CD14-positive monocyte (primary cell): ENCODE measurements around the gene ZDHHC7. TPM values are rescaled to one million over a fixed set of nuclear protein-coding genes. Genes with fewer than 3 reads are reported as not detected.

Experiments
- DNase-seq, 3 donors: peaks; one replicate each; pipeline ENCODE4 v3.0.0-alpha.2; 2011 to 2022
- H2AFZ ChIP-seq: 2 replicates; pipeline ENCODE4 v1.6.0; 2012; ENCODE audit warnings: mild to moderate bottlenecking, low read depth, low read length, inconsistent platforms; ENCODE audit not compliant: insufficient read depth, poor library complexity, severe bottlenecking
- H3K27ac ChIP-seq, 2 donors: 1 replicate in 1 of 2; 2 replicates in 1 of 2; pipeline ENCODE4 v1.5.1; 2012 to 2013; ENCODE audit warnings: low read length in 2 of 2, control low read depth in 1 of 2, inconsistent platforms in 1 of 2, low read depth in 1 of 2, mild to moderate bottlenecking in 1 of 2
- H3K27me3 ChIP-seq, 2 donors: one replicate each; pipeline versions ENCODE4 v1.6.0 to v1.6.1; 2011 to 2013; ENCODE audit warnings: low read length in 2 of 2; ENCODE audit not compliant: control insufficient read depth in 2 of 2, insufficient read depth in 2 of 2
- H3K36me3 ChIP-seq, 2 donors: replicated peaks in 1 of 2; 1 replicate in 1 of 2; 2 replicates in 1 of 2; pipeline versions ENCODE4 v1.5.1 to v1.6.1; 2012 to 2013; ENCODE audit warnings: low read length in 2 of 2, control low read depth in 1 of 2, inconsistent platforms in 1 of 2, mild to moderate bottlenecking in 1 of 2; ENCODE audit not compliant: insufficient read depth in 2 of 2, control insufficient read depth in 1 of 2
- H3K4me1 ChIP-seq, 2 donors: 1 replicate in 1 of 2; 2 replicates in 1 of 2; pipeline versions ENCODE4 v1.5.1 to v1.6.1; 2012 to 2013; ENCODE audit warnings: low read length in 2 of 2, control low read depth in 1 of 2, inconsistent platforms in 1 of 2, mild to moderate bottlenecking in 1 of 2, moderate library complexity in 1 of 2; ENCODE audit not compliant: insufficient read depth in 2 of 2, control insufficient read depth in 1 of 2
- H3K4me2 ChIP-seq: replicated peaks from 2 replicates; pipeline ENCODE3; 2012; ENCODE audit warnings: low read length, moderate library complexity, mild to moderate bottlenecking; ENCODE audit not compliant: poor library complexity, severe bottlenecking; ENCODE audit errors: extremely low read depth
- H3K4me3 ChIP-seq, 3 experiments: fragments of 200-600 bp in 1 of 3; sonication (generic) in 1 of 3; replicated peaks in 1 of 3; 1 replicate in 2 of 3; 2 replicates in 1 of 3; pipeline ENCODE4 v1.5.1; 2011 to 2013; ENCODE audit warnings: low read length in 3 of 3, mild to moderate bottlenecking in 3 of 3, control low read depth in 2 of 3, low read depth in 2 of 3, inconsistent platforms in 1 of 3, moderate library complexity in 1 of 3
- H3K79me2 ChIP-seq: 2 replicates; pipeline ENCODE4 v1.6.0; 2012; ENCODE audit warnings: mild to moderate bottlenecking, control low read depth, inconsistent platforms, low read length, moderate library complexity; ENCODE audit not compliant: insufficient read depth
- H3K9ac ChIP-seq: 2 replicates; pipeline ENCODE4 v1.6.0; 2017; ENCODE audit warnings: low read length, mild to moderate bottlenecking; ENCODE audit not compliant: insufficient read depth, poor library complexity, severe bottlenecking
- H3K9me3 ChIP-seq, 2 donors: replicated peaks in 1 of 2; 1 replicate in 1 of 2; 2 replicates in 1 of 2; pipeline versions ENCODE4 v1.5.1 to v1.6.1; 2012 to 2013; ENCODE audit warnings: low read length in 2 of 2, control low read depth in 1 of 2; ENCODE audit not compliant: control insufficient read depth in 1 of 2, insufficient read depth in 1 of 2
- H4K20me1 ChIP-seq: 2 replicates; pipeline ENCODE4 v1.6.0; 2012; ENCODE audit warnings: mild to moderate bottlenecking, low read length, control low read depth, moderate library complexity; ENCODE audit not compliant: insufficient read depth
- H3K27ac Mint-ChIP-seq, 7 donors: one replicate each; pipeline ENCODE4 v1.8.0; 2020; ENCODE audit warnings: mild to moderate bottlenecking in 7 of 7, mixed read lengths in 7 of 7, moderate library complexity in 6 of 7, inconsistent platforms in 2 of 7
- H3K27me3 Mint-ChIP-seq, 3 donors: one replicate each; pipeline ENCODE4 v1.8.0; 2021 to 2022; ENCODE audit warnings: low read depth in 3 of 3, mild to moderate bottlenecking in 3 of 3, mixed read lengths in 3 of 3, moderate library complexity in 3 of 3, inconsistent platforms in 1 of 3
- H3K36me3 Mint-ChIP-seq, 2 donors: one replicate each; pipeline ENCODE4 v1.8.0; 2020; ENCODE audit warnings: mixed read lengths in 2 of 2, inconsistent platforms in 1 of 2, mild to moderate bottlenecking in 1 of 2
- H3K4me1 Mint-ChIP-seq: one replicate; pipeline ENCODE4 v1.8.0; 2020; ENCODE audit warnings: mild to moderate bottlenecking, mixed read lengths
- H3K4me3 Mint-ChIP-seq, 2 donors: one replicate each; pipeline ENCODE4 v1.8.0; 2020; ENCODE audit warnings: mild to moderate bottlenecking in 2 of 2, mixed read lengths in 2 of 2, moderate library complexity in 1 of 2
- H3K9me3 Mint-ChIP-seq, 7 donors: one replicate each; pipeline ENCODE4 v1.8.0; 2020 to 2022; ENCODE audit warnings: mixed read lengths in 7 of 7, mild to moderate bottlenecking in 6 of 7, moderate library complexity in 6 of 7, inconsistent platforms in 2 of 7
- WGBS: methylation state at CpG from one replicate; pipeline ENCODE4 v1.1.5; 2013; ENCODE audit warnings: missing lambda C conversion rate; ENCODE audit not compliant: insufficient coverage; 5-methylcytosine and 5-hydroxymethylcytosine counted together
- intact Hi-C, 2 donors: fragments of 100-400 bp; cut with micrococcal nuclease; formaldehyde crosslinking; loops; one replicate each; pipeline versions ENCODE4 v1.15.0 to v1.15.1; 2023
- polyA plus RNA-seq, 3 donors: library from polyadenylated mRNA; depleted of rRNA in 1 of 3; unstranded in 2 of 3; stranded (reverse) in 1 of 3; fragments of 300-500 nt in 2 of 3; fragments of >200 nt in 1 of 3; fragmentation: Illumina TruSeq in 2 of 3; gene quantifications; 1 replicate in 2 of 3; 2 replicates in 1 of 3; pipeline ENCODE4 v1.2.3, GENCODE V29; 2012 to 2021
- TF ChIP-seq, protein P1 (sequence below): fragments of 200-600 bp; IDR thresholded peaks from one replicate; pipeline ENCODE4 v1.8.0; 2022; ENCODE audit warnings: antibody characterized with exemption, mild to moderate bottlenecking

The ZDHHC7 gene
- polyA plus RNA-seq, 3 donors: 99.7 to 189 (median 129) TPM

GRCh38 chr16:84995663-84996062, 15.7 kb downstream of the ZDHHC7 start:
- peaks cover 69 to 86% of the 10 kb centered on the region in 2 donors for H3K36me3 Mint-ChIP-seq
- Histone ChIP-seq H3K9me3 (no peaks in the 10 kb centered on the region), H2AFZ (no peak overlapping the region), H3K79me2 (peaks cover 95% of the 10 kb centered on the region), H4K20me1 (peaks cover under 1% of the 10 kb centered on the region), H3K27ac (peak overlapping the region; percentile 91 to 99), H3K9ac (peak overlapping the region; percentile 64), H3K4me2 (peak overlapping the region; percentile 34), H3K27me3 (no peaks in the 10 kb centered on the region), H3K36me3 (peaks cover 46 to 66% of the 10 kb centered on the region in 2 donors), H3K4me1 (peaks cover 73 to 97% of the 10 kb centered on the region in 2 donors), H3K4me3 (peak overlapping the region in 1 of 3 experiments; percentile 32)
- H3K27ac Mint-ChIP-seq: peak overlapping the region; percentile 98 to 99 (median 99)
- H3K4me1 Mint-ChIP-seq: peaks cover 76% of the 10 kb centered on the region
- TF ChIP-seq, protein P1, sequence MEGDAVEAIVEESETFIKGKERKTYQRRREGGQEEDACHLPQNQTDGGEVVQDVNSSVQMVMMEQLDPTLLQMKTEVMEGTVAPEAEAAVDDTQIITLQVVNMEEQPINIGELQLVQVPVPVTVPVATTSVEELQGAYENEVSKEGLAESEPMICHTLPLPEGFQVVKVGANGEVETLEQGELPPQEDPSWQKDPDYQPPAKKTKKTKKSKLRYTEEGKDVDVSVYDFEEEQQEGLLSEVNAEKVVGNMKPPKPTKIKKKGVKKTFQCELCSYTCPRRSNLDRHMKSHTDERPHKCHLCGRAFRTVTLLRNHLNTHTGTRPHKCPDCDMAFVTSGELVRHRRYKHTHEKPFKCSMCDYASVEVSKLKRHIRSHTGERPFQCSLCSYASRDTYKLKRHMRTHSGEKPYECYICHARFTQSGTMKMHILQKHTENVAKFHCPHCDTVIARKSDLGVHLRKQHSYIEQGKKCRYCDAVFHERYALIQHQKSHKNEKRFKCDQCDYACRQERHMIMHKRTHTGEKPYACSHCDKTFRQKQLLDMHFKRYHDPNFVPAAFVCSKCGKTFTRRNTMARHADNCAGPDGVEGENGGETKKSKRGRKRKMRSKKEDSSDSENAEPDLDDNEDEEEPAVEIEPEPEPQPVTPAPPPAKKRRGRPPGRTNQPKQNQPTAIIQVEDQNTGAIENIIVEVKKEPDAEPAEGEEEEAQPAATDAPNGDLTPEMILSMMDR: no peak
- no peaks in the 10 kb centered on the region for H3K27me3 Mint-ChIP-seq
- intact Hi-C loops: no loop called here
- peaks cover 0 to 2% (median 0%) of the 10 kb centered on the region in 7 donors for H3K9me3 Mint-ChIP-seq
- no peak for DNase-seq
- H3K4me3 Mint-ChIP-seq: no peak overlapping the region
- 100% methylated on average over 2 of the region's 8 CpGs for WGBS

- TF ChIP-seq, protein P1: no peak
- peaks cover 74% of the 10 kb centered on the region for H3K4me1 Mint-ChIP-seq
- H3K36me3 Mint-ChIP-seq: peaks cover 72 to 88% of the 10 kb centered on the region in 2 donors
- Histone ChIP-seq H3K27ac (peak overlapping the region; percentile 91 to 99), H3K9ac (peak overlapping the region; percentile 64), H3K36me3 (peaks cover 56 to 67% of the 10 kb centered on the region in 2 donors), H3K27me3 (no peaks in the 10 kb centered on the region), H3K4me3 (peak overlapping the region in 1 of 3 experiments; percentile 32), H4K20me1 (peaks cover 15% of the 10 kb centered on the region), H2AFZ (no peak overlapping the region), H3K4me2 (peak overlapping the region; percentile 34), H3K79me2 (peaks cover 95% of the 10 kb centered on the region), H3K9me3 (no peaks in the 10 kb centered on the region), H3K4me1 (peaks cover 68 to 86% of the 10 kb centered on the region in 2 donors)
- intact Hi-C loops: loop anchor here in 1 of 2 donors (5.0 kb wide), 1 partner anchor 33 kb away; the partner anchor contains the start of gene KIAA0513
- no peak for DNase-seq
- peak overlapping the region; percentile 98 to 99 (median 99) for H3K27ac Mint-ChIP-seq
- 100% methylated on average over 7 of the region's 8 CpGs for WGBS
- peaks cover 0 to 2% (median 0%) of the 10 kb centered on the region in 7 donors for H3K9me3 Mint-ChIP-seq
- H3K4me3 Mint-ChIP-seq: no peak overlapping the region
- no peaks in the 10 kb centered on the region for H3K27me3 Mint-ChIP-seq
Measured at GRCh38 chr16:84993926-84994325, 17.4 kb downstream of the ZDHHC7 start.
